Keratinocyte (primary cell): ENCODE measurements around the gene APOD.
"Not testable (repeated sequence)": the region's sequence is repeated elsewhere in the genome, so short reads cannot be mapped to it uniquely, and the experiment has no call there.

ENCODE experiments used
- EZH2 ChIP-seq: IDR thresholded peaks from one replicate; pipeline ENCODE4 v1.6.1; 2012; ENCODE audit warnings: inconsistent platforms, mild to moderate bottlenecking, low read length, moderate library complexity
- TF ChIP-seq, protein P1 (sequence below), 3 experiments: IDR thresholded peaks in 1 of 3; conservative IDR thresholded peaks in 1 of 3; optimal IDR thresholded peaks in 1 of 3; 2 replicates in 2 of 3; 3 replicates in 1 of 3; pipeline versions ENCODE3 to v1.5.1; 2011; ENCODE audit warnings: low read length in 3 of 3, mild to moderate bottlenecking in 3 of 3, moderate library complexity in 2 of 3, control low read depth in 1 of 3, inconsistent platforms in 1 of 3; ENCODE audit not compliant: insufficient read depth in 2 of 3; ENCODE audit errors: extremely low read depth in 1 of 3

DNA sequence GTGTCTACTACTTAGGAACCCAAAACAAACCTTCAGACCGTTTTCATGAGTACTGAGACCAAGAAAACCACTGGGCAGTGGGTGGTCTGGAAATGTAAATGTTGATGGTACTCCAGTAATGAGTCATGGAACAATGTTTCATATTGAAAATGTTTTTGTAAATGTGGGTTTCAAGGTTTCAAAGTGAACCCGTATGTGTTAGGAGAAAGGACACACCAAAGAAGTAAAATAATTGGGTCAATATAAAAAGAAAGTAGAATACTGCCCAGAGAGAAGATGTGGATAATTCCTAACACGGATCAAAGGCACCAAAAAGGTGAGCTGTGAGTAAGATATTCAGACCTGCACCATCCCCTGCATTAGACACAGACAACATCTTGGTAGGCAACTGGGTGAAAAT lies 49.6 kb upstream of the APOD start:
- TF ChIP-seq, protein P1, sequence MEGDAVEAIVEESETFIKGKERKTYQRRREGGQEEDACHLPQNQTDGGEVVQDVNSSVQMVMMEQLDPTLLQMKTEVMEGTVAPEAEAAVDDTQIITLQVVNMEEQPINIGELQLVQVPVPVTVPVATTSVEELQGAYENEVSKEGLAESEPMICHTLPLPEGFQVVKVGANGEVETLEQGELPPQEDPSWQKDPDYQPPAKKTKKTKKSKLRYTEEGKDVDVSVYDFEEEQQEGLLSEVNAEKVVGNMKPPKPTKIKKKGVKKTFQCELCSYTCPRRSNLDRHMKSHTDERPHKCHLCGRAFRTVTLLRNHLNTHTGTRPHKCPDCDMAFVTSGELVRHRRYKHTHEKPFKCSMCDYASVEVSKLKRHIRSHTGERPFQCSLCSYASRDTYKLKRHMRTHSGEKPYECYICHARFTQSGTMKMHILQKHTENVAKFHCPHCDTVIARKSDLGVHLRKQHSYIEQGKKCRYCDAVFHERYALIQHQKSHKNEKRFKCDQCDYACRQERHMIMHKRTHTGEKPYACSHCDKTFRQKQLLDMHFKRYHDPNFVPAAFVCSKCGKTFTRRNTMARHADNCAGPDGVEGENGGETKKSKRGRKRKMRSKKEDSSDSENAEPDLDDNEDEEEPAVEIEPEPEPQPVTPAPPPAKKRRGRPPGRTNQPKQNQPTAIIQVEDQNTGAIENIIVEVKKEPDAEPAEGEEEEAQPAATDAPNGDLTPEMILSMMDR (optimal IDR thresholded peaks at IDR 0.05 in 1 of 3, IDR thresholded peaks at IDR 0.05 in 1 of 3, conservative IDR thresholded peaks at IDR 0.05 in 1 of 3; ENCODE audit: extremely low read depth in 1 of 3, insufficient read depth in 2 of 3, low read length in 3 of 3) = not testable (repeated sequence)
- TF ChIP-seq EZH2 = not testable (repeated sequence)
